Transverse colon (tissue), 4 donors: ENCODE results near the gene AFG3L2.

Experiments
- EP300 ChIP-seq: sonication (generic); formaldehyde crosslinking; IDR thresholded peaks from one replicate; pipeline ENCODE4 v1.6.1; 2017; ENCODE audit warnings: antibody characterized with exemption, low read depth
- POLR2AphosphoS5 ChIP-seq, 3 donors: sonication (generic); formaldehyde crosslinking; IDR thresholded peaks; one replicate each; pipeline ENCODE4 v1.6.1; 2016; ENCODE audit warnings: antibody characterized with exemption in 3 of 3
- TF ChIP-seq, protein P1 (sequence below), 5 experiments: fragments of 200-600 bp in 3 of 5; fragments of 450-650 bp in 2 of 5; sonication (generic) in 3 of 5; IDR thresholded peaks; 1 replicate in 2 of 5; 2 replicates in 3 of 5; pipeline ENCODE4 v1.5.1; 2016 to 2017; ENCODE audit warnings: antibody characterized with exemption in 5 of 5, inconsistent platforms in 3 of 5, mild to moderate bottlenecking in 2 of 5, moderate library complexity in 1 of 5

DNA sequence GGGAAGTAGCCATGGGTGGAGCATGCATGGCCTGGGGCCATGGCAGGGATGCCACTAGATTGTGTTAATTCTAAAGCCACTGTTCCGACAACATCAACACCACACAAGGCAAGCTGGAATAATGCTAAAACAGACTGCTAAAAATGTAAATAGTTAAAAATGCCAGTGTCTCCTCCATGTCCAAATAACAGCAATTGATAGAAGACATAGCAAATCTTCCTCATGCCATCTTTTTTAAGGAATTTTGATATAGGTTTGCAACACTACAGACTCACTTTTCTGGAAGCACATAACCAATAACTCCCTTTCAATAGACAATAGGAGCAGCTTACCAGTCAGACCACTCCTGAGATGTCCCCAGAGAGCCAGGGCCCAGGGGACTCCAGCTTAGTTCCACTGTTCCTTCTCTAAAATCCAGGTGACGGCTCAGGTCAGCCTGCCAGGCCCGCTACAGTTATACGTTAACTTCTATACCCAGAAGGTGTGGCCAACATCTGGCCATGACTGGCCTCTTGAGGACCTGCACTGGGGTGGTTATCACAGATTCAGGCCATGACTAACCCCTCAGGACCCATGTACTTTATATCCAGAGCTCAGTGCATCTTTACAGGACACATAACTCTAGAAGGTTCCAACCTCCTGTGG lies 48.7 kb downstream of the AFG3L2 start:
- TF ChIP-seq EP300 = no peak
- TF ChIP-seq, protein P1, sequence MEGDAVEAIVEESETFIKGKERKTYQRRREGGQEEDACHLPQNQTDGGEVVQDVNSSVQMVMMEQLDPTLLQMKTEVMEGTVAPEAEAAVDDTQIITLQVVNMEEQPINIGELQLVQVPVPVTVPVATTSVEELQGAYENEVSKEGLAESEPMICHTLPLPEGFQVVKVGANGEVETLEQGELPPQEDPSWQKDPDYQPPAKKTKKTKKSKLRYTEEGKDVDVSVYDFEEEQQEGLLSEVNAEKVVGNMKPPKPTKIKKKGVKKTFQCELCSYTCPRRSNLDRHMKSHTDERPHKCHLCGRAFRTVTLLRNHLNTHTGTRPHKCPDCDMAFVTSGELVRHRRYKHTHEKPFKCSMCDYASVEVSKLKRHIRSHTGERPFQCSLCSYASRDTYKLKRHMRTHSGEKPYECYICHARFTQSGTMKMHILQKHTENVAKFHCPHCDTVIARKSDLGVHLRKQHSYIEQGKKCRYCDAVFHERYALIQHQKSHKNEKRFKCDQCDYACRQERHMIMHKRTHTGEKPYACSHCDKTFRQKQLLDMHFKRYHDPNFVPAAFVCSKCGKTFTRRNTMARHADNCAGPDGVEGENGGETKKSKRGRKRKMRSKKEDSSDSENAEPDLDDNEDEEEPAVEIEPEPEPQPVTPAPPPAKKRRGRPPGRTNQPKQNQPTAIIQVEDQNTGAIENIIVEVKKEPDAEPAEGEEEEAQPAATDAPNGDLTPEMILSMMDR (IDR thresholded peaks at IDR 0.05) = no peak
- TF ChIP-seq POLR2AphosphoS5 (IDR thresholded peaks at IDR 0.05) = no peak
